GM19452 (cell line): ENCODE measurements around the gene USP34.
A peak's percentile ranks its signal among the peaks of the same experiment; 100 is the strongest.
"Not testable (repeated sequence)": the region's sequence is repeated elsewhere in the genome, so short reads cannot be mapped to it uniquely, and the experiment has no call there.

Experiments used
- ATAC-seq: cut with Tn5 transposase; IDR thresholded peaks from one replicate; pipeline ENCODE4 v1.9.1; 2021; ENCODE audit not compliant: unreplicated experiment

USP34 gene

GRCh38 chr2:61463769-61464475 is 7.0 kb downstream of the USP34 start:
- peak; percentile 18 for ATAC-seq

GRCh38 chr2:61461404-61461803 is 9.5 kb downstream of the USP34 start:
- no peak for ATAC-seq

GRCh38 chr2:61460163-61460562 is 10.7 kb downstream of the USP34 start:
- no peak for ATAC-seq

GRCh38 chr2:61456746-61457420 is 14.0 kb downstream of the USP34 start:
- ATAC-seq = no peak

- no peak for ATAC-seq
Observed at GRCh38 chr2:61456070-61456745, 14.7 kb downstream of the USP34 start.

- not testable (repeated sequence) for ATAC-seq
Observed at GRCh38 chr2:61454972-61455371, 15.9 kb downstream of the USP34 start.

GRCh38 chr2:61454383-61454782 is 16.5 kb downstream of the USP34 start:
- no peak for ATAC-seq

GRCh38 chr2:61452392-61452791 is 18.5 kb downstream of the USP34 start:
- ATAC-seq = no peak

- no peak for ATAC-seq
Observed at GRCh38 chr2:61451178-61451577, 19.7 kb downstream of the USP34 start.

GRCh38 chr2:61450144-61450543 is 20.7 kb downstream of the USP34 start:
- no peak for ATAC-seq

GRCh38 chr2:61448229-61448628 is 22.7 kb downstream of the USP34 start:
- ATAC-seq = no peak

GRCh38 chr2:61446971-61447370 is 23.9 kb downstream of the USP34 start:
- ATAC-seq = not testable (repeated sequence)

- ATAC-seq = peak; percentile 94
Observed at GRCh38 chr2:61443342-61444041, 27.4 kb downstream of the USP34 start.

- ATAC-seq = no peak
Observed at GRCh38 chr2:61439241-61440002, 31.5 kb downstream of the USP34 start.

GRCh38 chr2:61438670-61439069 is 32.2 kb downstream of the USP34 start:
- no peak for ATAC-seq

GRCh38 chr2:61437170-61437569 is 33.7 kb downstream of the USP34 start:
- ATAC-seq = no peak

GRCh38 chr2:61436092-61436491 is 34.8 kb downstream of the USP34 start:
- no peak for ATAC-seq

GRCh38 chr2:61435291-61435690 is 35.6 kb downstream of the USP34 start:
- ATAC-seq = no peak

- ATAC-seq = no peak
Observed at GRCh38 chr2:61434314-61434713, 36.6 kb downstream of the USP34 start.

- ATAC-seq = no peak
Observed at GRCh38 chr2:61433606-61434005, 37.3 kb downstream of the USP34 start.

GRCh38 chr2:61432990-61433389 is 37.9 kb downstream of the USP34 start:
- ATAC-seq = no peak
